NAMALWA (cell line): ENCODE data around the gene USP28.
"Not testable (repeated sequence)": the region's sequence is repeated elsewhere in the genome, so short reads cannot be mapped to it uniquely, and the experiment has no call there.

Experiments
- DNase-seq: peaks from one replicate; pipeline ENCODE4 v3.0.0-alpha.2; 2015; ENCODE audit warnings: low spot score

The USP28 gene

GRCh38 chr11:113838005-113838404 is 37.4 kb downstream of the USP28 start:
- DNase-seq, result no peak

- DNase-seq, result no peak
These were observed 40.1 kb downstream of the USP28 start for GRCh38 chr11:113835306-113835705.

DNA sequence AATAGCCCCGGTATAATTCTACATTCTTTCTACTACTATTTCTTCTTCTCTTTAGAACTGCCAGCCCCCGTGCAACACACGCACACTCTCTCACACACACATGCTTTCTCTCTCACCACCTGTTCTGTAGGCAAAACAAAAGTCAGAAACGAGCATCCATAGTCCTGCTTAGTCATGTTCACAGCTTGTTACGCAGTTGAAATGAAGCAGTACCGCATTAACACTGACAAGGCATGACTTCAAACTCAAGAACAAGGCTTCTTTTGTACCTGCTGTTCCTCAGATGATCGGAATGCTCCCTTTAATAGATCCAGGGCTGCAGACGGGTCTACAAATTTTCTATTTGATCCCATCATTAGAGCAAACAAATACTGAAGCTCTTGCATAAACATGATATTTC is 42.2 kb downstream of the USP28 start:
- no peak for DNase-seq

GRCh38 chr11:113831314-113831713 is 44.1 kb downstream of the USP28 start:
- DNase-seq, result no peak

DNA sequence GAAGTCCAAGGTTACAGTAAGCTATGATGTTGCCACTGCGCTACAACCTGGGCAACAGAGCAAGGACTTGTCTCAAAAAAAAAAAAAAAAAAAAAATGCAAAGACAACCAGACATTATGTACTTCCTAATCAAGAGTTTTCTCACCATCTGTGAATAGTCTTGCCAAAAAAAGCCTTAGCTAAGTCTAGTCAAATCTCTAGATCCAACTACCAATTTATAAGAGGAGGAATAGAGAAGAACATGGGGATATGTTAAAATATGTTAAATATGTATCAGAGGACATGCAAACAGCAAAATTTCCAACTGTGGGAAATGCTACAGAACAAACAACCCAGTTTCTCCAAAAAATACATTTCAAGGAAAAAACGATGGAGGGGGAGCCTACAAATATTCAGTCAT is 45.6 kb downstream of the USP28 start:
- no peak for DNase-seq

GRCh38 chr11:113828191-113828590 is 47.2 kb downstream of the USP28 start:
- no peak for DNase-seq

DNA sequence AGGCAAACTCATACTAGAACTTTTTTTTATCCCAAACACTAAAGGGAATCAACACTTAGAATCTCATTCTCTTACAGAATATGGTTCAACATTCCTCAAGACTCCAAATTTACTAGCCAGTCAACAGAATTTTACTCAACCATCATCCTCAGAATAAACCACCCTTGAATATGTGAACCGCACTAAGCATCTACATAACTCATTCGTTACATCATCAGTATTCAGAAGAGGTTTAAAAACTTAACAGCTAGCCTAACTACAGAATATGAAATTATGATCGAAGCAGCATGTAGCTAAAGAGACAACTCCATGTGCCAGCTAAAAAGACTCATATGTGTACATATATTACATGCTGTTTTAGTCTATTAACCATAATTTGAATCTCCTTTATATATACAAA is 47.9 kb downstream of the USP28 start:
- no peak for DNase-seq

GRCh38 chr11:113818426-113818825 is 56.9 kb downstream of the USP28 start:
- no peak for DNase-seq

- DNase-seq, result no peak
These were observed 57.7 kb downstream of the USP28 start for GRCh38 chr11:113817626-113818025.

- no peak for DNase-seq
These were observed 58.2 kb downstream of the USP28 start for GRCh38 chr11:113817162-113817561.

- no peak for DNase-seq
These were observed 61.2 kb downstream of the USP28 start for GRCh38 chr11:113814181-113814580.

DNA sequence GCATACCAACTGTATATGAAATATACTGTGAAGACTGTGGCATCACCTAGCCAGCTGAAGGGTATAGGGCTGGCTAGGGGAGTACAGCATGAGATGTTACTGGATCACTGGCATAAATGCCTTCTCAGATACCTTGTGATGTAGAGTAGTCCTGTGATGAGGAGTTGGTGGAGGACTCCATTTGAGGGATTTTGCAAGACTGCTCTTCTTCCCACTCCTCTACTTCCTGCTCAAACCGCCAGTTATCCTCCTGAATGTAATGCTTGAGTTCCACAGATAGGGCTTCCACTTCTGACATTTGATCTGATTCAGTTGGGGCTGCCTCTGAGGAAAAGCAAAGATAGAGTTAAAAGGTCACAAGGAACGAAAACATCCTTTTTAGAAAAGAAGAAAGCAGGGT is 66.4 kb downstream of the USP28 start:
- no peak for DNase-seq

DNA sequence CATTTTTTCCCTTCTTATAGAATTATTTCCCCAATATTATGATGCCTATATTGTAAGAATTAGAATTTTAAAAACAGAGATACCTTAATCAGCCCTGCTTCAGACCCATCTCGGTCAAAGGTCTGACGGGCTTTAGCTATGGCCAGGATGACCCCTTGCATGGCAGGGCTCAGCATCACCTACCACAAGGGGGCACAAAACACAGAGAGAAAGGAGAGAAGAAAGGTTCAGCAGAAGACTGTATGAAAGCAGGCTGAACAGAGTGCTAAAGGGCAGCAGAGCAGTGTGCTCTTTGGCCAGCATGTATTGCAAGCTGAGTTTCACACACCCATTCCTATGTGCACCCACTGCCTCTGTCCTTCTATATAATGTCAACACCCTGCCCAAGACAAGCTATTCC is 69.0 kb downstream of the USP28 start:
- peak; percentile 55 for DNase-seq

DNA sequence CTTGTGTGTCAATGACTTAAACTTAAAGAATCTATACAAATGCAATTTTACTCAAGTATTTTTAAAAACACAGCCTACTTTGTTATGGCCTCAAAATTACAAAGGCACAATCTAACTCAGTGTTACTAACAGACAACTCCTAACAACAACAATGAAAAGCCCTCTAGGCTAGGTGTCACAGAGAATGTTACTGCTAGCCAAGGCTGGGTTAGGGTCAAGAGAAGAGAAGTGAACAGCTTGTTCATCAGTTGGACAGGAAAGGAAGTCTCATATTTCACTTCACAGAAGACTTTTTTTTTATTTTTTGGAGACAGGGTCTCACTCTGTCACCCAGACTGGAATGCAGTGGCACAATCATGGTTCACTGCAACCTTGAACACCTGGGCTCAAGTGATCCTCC is 69.7 kb downstream of the USP28 start:
- DNase-seq, result no peak

GRCh38 chr11:113802621-113803020 is 72.8 kb downstream of the USP28 start:
- DNase-seq, result no peak

GRCh38 chr11:113796663-113797259 is 78.6 kb downstream of the USP28 start:
- DNase-seq, result peak; percentile 48

DNA sequence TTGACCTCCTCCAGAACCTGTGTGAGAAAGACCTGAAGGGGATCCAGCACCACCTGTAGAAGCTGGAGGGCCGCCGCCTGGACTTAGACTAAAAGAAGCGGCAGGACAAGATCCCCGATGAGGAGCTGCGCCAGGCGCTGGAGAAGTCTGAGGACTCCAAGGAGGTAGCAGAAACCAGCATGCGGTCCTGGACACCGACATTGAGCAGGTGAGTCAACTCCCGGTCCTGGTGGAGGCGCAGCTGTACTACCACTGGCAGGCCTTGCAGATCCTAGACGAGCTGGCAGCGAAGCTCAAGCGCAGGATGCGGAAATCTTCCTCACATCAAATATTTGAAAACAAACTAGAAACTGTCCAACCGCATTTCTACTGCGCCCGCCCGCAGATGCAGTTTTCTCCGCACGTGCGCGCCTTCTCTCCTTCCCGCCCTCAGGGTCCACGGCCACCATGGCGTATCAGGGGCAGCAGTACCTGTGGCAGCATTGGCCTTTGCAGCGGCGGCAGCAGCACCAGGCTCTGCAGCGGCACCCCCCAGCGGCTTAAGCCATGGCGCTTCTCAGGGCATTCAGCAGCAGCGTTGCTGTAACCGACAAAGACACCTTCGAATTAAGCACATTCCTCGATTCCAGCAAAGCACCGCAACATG is 85.6 kb downstream of the USP28 start:
- DNase-seq, result no peak

DNA sequence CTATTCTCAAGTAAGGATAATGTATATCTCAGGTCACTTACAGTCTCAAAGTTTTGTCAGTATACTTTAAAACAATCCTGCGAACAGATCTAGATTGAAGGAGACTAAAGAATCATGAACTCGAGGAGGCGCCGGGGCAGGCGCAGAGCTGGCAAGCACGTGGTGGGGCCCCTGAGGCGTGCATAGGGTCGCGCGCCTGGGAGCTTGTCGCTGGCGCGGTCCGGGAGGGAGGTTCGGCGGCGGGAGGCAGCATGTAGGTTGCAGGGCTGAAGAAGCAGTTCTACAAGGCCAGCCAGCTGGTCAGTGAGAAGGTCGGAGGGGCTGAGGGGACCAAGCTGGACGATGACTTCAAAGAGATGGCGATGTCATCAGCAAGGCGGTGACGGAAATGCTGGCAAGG is 86.4 kb downstream of the USP28 start:
- DNase-seq, result not testable (repeated sequence)

GRCh38 chr11:113782134-113782533 is 93.2 kb downstream of the USP28 start:
- no peak for DNase-seq

DNA sequence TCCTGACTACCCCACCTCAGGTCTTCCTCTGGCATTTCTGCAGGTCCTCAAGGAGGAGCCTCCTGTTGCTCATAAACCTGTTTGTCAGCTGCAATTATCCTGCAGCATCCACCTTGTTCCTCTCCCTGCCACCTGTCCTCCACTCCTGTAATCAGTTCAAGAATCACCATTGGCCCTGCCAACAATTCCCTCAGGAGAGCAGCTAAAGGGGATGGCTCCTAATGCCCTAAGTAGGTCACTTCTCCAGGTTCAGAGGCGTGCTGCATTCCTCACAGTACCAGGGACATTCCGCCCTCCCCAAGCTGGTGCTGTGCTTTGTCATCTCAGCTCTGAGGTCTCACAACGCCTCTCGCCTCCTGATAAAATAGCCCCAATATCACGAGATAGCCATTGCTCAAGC is 93.7 kb downstream of the USP28 start:
- DNase-seq, result no peak

GRCh38 chr11:113779496-113779895 is 95.9 kb downstream of the USP28 start, which contains the start of gene CLDN25:
TSS of gene CLDN25 (plus strand) at chr11:113779796. CDS start at chr11:113779796, 0 bp downstream.
- no peak for DNase-seq

DNA sequence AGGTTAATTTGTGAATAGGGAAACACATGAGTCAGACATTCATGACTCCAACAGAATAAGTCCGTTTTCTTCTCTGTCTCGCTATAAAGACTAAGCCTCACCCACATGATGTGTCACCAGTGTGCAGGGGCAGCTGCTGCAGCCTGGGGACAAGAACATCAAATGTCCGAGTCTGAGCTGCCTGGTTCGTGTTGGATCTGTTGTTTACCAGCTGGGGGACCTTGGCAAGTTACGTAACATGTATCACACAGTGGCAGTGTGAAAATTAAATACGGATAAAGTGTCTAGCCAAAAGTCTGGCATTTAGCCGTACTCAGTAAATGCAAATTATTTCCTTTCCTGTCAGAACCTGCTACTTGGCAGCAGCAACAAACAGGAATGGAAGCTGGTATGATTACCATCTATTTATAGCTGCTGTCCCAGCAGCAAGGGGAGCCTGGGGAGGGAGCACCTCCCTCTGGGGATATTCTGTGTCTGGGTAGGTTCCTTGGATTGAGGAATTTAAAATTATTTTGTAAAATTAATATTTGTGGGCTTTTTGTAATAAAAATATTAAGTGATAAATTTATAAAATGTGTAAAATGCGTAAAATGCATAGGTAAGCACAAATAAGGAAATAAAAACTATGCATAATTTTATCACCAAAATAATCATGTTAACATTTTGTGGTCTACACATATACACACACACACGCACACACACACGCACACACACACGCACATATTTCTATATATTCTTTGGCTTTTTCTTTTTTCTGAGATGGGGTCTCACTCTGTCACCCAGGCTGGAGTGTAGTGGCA is 97.1 kb downstream of the USP28 start:
- DNase-seq, result no peak

- no peak for DNase-seq
These were observed 101.2 kb downstream of the USP28 start for GRCh38 chr11:113774174-113774503.
